Progenitor cell of endocrine pancreas (in vitro differentiated cells): Measurements from ENCODE around the gene CYB561D2. TPM values are rescaled to one million over a fixed set of nuclear protein-coding genes. Genes with fewer than 3 reads are reported as not detected.

Experiments used
- DNase-seq: peaks from one replicate; pipeline ENCODE4 v3.0.0; 2021; ENCODE audit warnings: low spot score; ENCODE audit not compliant: unreplicated experiment
- H3K27ac Mint-ChIP-seq: 2 replicates; pipeline ENCODE4 v1.8.0; 2021; ENCODE audit warnings: mild to moderate bottlenecking, moderate library complexity, mixed read lengths
- H3K27me3 Mint-ChIP-seq: 2 replicates; pipeline ENCODE4 v1.8.0; 2021; ENCODE audit warnings: mixed read lengths
- H3K36me3 Mint-ChIP-seq: 2 replicates; pipeline ENCODE4 v1.8.0; 2022; ENCODE audit warnings: mixed read lengths; ENCODE audit not compliant: insufficient read depth
- H3K4me1 Mint-ChIP-seq: 2 replicates; pipeline ENCODE4 v1.8.0; 2021; ENCODE audit warnings: low read depth, mixed read lengths
- H3K4me3 Mint-ChIP-seq: 2 replicates; pipeline ENCODE4 v1.8.0; 2021; ENCODE audit warnings: low read depth, mild to moderate bottlenecking, moderate library complexity, mixed read lengths
- H3K9me3 Mint-ChIP-seq: 2 replicates; pipeline ENCODE4 v1.8.0; 2021; ENCODE audit warnings: low read depth, mixed read lengths
- CTCF ChIP-seq: fragments of 200-600 bp; sonication (generic); IDR thresholded peaks from one replicate; pipeline ENCODE4 v1.5.0; 2021; ENCODE audit warnings: antibody characterized with exemption, mild to moderate bottlenecking; ENCODE audit not compliant: unreplicated experiment
- total RNA-seq: library from RNA; stranded (reverse); gene quantifications from 2 replicates; pipeline ENCODE4 v1.2.1, GENCODE V29; 2021

CYB561D2 gene
- total RNA-seq, 1 donor from 2014 or later = 19.2 TPM

DNA sequence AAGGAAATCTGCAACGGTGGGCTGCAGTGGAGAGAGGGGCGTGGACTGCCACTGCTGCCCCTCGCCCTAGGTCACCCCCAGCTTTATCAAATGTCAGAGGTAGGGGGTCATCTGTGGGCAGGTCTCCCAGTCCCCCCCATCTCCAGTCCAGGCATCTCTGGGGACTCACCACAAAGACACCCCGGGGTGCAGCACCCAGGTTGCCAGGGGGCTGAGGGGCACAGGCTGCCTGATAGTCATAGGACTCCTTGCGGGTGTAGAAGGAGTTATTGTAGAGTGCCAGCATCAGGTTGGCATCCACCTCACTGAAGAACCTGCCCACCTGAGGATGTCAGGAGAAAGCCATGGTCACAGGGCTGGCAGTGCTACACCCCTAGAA, 15.2 kb downstream of the CYB561D2 start:
- DNase-seq = no peak
- Mint-ChIP-seq H3K9me3 (no peaks in the 10 kb centered on the region), H3K4me1 (no peaks in the 10 kb centered on the region), H3K27ac (peak overlapping the region; percentile 74), H3K36me3 (no peaks in the 10 kb centered on the region), H3K27me3 (peaks cover 6% of the 10 kb centered on the region), H3K4me3 (peak overlapping the region; percentile 71)
- TF ChIP-seq CTCF = no peak

DNA sequence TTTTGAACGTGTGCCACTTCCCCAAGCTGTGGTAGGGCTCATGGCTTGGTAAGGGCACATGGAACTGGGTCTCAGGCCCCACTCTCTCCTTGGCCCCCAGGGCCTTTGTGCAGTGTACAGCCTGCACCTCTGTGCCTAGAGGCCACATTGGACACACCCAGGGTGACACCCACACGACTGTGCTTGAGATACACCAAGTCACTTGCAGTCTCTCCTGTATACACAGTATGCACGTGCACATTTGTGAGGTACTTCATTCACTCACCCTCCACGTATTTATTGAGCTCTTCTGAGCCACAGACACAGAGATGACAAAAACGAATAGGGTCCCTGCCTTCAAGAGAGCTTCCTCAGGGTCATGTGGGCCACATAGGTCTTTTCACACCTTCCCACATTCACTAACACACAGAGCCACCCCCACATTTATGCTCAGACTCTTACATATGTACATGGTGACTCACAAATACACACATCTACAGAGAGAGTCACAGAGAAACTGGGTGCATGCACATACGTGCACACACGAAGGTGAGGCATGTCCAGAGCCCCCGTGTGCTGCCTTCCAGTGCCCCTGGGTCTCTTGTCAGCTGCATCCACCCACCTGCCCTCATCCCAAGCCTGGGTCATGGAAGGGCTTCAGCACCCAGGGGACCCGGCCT, 18.5 kb downstream of the CYB561D2 start:
- TF ChIP-seq CTCF = no peak
- peaks cover 2% of the 10 kb centered on the region for H3K4me1 Mint-ChIP-seq
- H3K36me3 Mint-ChIP-seq = no peaks in the 10 kb centered on the region
- no peak overlapping the region for H3K4me3 Mint-ChIP-seq
- peak overlapping the region; percentile 68 for H3K27ac Mint-ChIP-seq
- peaks cover 6% of the 10 kb centered on the region for H3K27me3 Mint-ChIP-seq
- DNase-seq = no peak
- H3K9me3 Mint-ChIP-seq = no peaks in the 10 kb centered on the region

DNA sequence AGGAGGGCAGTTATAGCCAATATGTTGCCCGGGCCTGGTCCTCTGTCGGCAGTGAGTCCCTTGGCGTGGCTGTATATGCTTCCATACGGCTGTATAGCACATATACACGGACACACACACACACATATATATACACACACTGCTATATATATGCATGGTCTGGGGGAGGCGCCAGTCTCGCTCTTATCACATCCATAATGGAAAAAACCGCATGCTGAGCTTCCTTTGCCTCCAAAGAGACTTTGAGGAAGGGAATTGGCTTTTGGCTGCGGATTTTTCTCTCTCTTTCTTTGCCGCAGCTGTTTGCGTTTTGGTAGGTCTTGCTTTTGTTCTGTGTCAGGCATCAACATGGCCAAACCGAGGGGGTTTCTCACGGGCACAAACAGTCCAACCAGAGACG, 19.9 kb downstream of the CYB561D2 start:
- Mint-ChIP-seq H3K9me3 (no peaks in the 10 kb centered on the region), H3K4me1 (peaks cover 2% of the 10 kb centered on the region), H3K27me3 (peaks cover 6% of the 10 kb centered on the region), H3K4me3 (no peak overlapping the region), H3K36me3 (no peaks in the 10 kb centered on the region), H3K27ac (no peak overlapping the region)
- TF ChIP-seq CTCF = no peak
- no peak for DNase-seq

DNA sequence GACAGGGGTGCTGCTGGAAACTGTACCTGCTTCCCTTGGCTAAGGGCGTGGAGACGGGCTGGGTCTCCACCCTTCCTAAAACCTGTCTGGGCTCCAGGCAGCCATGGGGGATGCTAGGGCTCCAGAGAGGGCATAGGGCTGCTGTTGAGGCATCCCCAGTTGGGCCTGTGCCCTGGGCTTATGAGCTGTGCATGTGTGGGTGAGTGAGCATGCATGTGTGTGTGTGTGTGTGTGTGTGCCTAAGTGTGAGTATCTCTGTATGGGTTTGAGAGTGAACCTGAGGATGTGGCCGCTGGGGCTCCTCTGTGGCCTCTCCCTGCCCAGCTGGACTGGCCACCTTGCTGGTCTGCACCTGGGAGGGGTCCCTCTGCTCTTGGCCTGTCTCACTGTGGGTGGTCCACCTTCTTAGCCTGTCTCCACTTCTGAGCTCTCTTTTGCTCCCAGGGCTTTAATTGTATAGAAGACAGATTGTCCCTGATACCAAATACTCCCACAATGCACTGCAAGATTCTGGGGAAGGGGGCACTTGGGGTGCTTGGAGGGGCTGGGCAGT, 20.5 kb downstream of the CYB561D2 start:
- Mint-ChIP-seq H3K4me3 (no peak overlapping the region), H3K36me3 (no peaks in the 10 kb centered on the region), H3K4me1 (peaks cover 2% of the 10 kb centered on the region), H3K9me3 (no peaks in the 10 kb centered on the region), H3K27ac (no peak overlapping the region), H3K27me3 (peaks cover 6% of the 10 kb centered on the region)
- DNase-seq = no peak
- TF ChIP-seq CTCF = no peak

DNA sequence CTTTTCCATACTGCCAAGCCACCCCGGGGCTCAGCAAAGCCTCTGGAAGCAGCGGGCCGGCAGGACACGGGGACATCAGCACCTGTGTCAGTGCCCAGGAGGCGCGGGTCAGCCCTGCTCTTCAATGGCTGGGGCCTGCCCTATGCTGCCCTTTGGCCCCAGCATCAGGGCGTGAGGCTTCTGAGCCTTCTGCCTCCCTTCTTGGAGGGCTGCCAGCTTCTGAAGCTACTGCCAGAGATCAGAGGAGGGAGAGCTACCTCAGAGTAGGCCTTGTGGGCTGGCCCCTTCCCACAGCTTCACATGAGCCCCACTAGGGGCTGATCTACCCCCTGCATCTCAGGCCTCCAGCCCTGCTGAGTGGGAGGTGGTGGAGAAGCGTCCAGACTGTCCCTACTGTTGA, 21.7 kb downstream of the CYB561D2 start:
- Mint-ChIP-seq H3K36me3 (no peaks in the 10 kb centered on the region), H3K4me3 (no peak overlapping the region), H3K27me3 (peaks cover 6% of the 10 kb centered on the region), H3K4me1 (peaks cover 2% of the 10 kb centered on the region), H3K9me3 (no peaks in the 10 kb centered on the region), H3K27ac (no peak overlapping the region)
- no peak for TF ChIP-seq CTCF
- no peak for DNase-seq
